Glutamatergic neuron (in vitro differentiated cells): ENCODE data around the gene STIM2. TPM values are rescaled to one million over a fixed set of nuclear protein-coding genes. Genes with fewer than 3 reads are reported as not detected.

ENCODE experiments used
- DNase-seq: peaks from one replicate; pipeline ENCODE4 v3.0.0; 2022
- H3K27ac Mint-ChIP-seq: one replicate; pipeline ENCODE4 v1.8.0; 2020; ENCODE audit warnings: mild to moderate bottlenecking, mixed read lengths, inconsistent platforms; ENCODE audit not compliant: unreplicated experiment
- H3K27me3 Mint-ChIP-seq: one replicate; pipeline ENCODE4 v1.8.0; 2020; ENCODE audit warnings: mild to moderate bottlenecking, moderate library complexity, mixed read lengths, inconsistent platforms; ENCODE audit not compliant: unreplicated experiment
- H3K36me3 Mint-ChIP-seq: one replicate; pipeline ENCODE4 v1.8.0; 2020; ENCODE audit warnings: mild to moderate bottlenecking, mixed read lengths, inconsistent platforms; ENCODE audit not compliant: unreplicated experiment
- H3K4me1 Mint-ChIP-seq: one replicate; pipeline ENCODE4 v1.8.0; 2020; ENCODE audit warnings: mild to moderate bottlenecking, low read depth, mixed read lengths, inconsistent platforms; ENCODE audit not compliant: unreplicated experiment
- H3K4me3 Mint-ChIP-seq: one replicate; pipeline ENCODE4 v1.8.0; 2020; ENCODE audit warnings: mild to moderate bottlenecking, mixed read lengths, inconsistent platforms; ENCODE audit not compliant: unreplicated experiment
- H3K9me3 Mint-ChIP-seq: one replicate; pipeline ENCODE4 v1.8.0; 2020; ENCODE audit warnings: mild to moderate bottlenecking, moderate library complexity, mixed read lengths, inconsistent platforms; ENCODE audit not compliant: unreplicated experiment
- CTCF ChIP-seq: fragments of 200-600 bp; sonication (generic); IDR thresholded peaks from one replicate; pipeline ENCODE4 v1.5.0; 2021; ENCODE audit not compliant: partially characterized antibody, unreplicated experiment
- total RNA-seq: library from RNA; stranded (reverse); fragmentation: NEBNext Ultra II Directional; extraction: Animal tissue kit (Norgen Biotek cat#: 25700); gene quantifications from one replicate; pipeline ENCODE4 v1.2.1, GENCODE V29; 2021; ENCODE audit not compliant: unreplicated experiment

The STIM2 gene
- total RNA-seq, 1 donor from 2014 or later: 28.2 TPM

GRCh38 chr4:26815706-26816105, 44.9 kb upstream of the STIM2 start:
- DNase-seq: no peak
- no peak for TF ChIP-seq CTCF
- Mint-ChIP-seq H3K9me3 (peaks cover 3% of the 10 kb centered on the region), H3K27me3 (no peaks in the 10 kb centered on the region), H3K27ac (no peak overlapping the region), H3K36me3 (peaks cover 8% of the 10 kb centered on the region), H3K4me1 (no peaks in the 10 kb centered on the region), H3K4me3 (no peak overlapping the region)

- Mint-ChIP-seq H3K27ac (no peak overlapping the region), H3K4me1 (no peaks in the 10 kb centered on the region), H3K36me3 (peaks cover 12% of the 10 kb centered on the region), H3K4me3 (no peak overlapping the region), H3K9me3 (peaks cover 5% of the 10 kb centered on the region), H3K27me3 (no peaks in the 10 kb centered on the region)
- no peak for TF ChIP-seq CTCF
- DNase-seq: no peak
Measured at GRCh38 chr4:26819026-26819425, 41.6 kb upstream of the STIM2 start.

DNA sequence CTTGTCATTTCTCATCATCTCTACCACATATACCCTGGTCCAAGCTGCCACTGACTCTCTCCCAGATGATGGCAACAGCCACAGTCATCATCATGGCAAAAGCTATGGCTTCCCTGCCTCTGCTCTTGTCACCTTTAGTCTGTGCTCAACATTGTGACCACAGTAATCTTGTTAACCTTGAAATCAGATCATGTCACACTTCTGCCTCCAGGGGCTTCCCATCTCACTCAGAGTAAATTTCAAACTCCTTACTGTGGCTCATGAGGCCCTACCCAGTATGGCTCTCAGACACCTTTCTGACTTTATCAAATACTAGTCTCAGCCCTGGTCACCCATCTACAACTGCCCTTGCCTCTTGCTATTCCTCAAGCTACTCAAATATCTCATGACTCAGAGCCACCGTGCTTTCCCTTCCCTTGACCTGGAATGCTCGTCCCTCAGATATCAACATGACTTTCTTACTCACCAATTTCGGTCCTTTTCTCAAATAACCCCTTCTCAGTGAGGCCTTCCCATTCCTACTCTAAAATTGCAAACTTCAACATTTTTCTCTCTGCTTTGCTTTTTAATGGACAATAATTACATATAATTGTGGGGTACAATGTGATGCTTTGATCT, 41.1 kb upstream of the STIM2 start:
- Mint-ChIP-seq H3K27me3 (no peaks in the 10 kb centered on the region), H3K4me1 (no peaks in the 10 kb centered on the region), H3K4me3 (no peak overlapping the region), H3K27ac (no peak overlapping the region), H3K9me3 (peaks cover 5% of the 10 kb centered on the region), H3K36me3 (peaks cover 12% of the 10 kb centered on the region)
- DNase-seq: no peak
- TF ChIP-seq CTCF: no peak

- H3K27me3 Mint-ChIP-seq: no peaks in the 10 kb centered on the region
- no peak for DNase-seq
- TF ChIP-seq CTCF: no peak
- H3K9me3 Mint-ChIP-seq: peaks cover 5% of the 10 kb centered on the region
- H3K4me1 Mint-ChIP-seq: no peaks in the 10 kb centered on the region
- H3K4me3 Mint-ChIP-seq: no peak overlapping the region
- no peak overlapping the region for H3K27ac Mint-ChIP-seq
- H3K36me3 Mint-ChIP-seq: peaks cover 12% of the 10 kb centered on the region
Measured at GRCh38 chr4:26820346-26820745, 40.3 kb upstream of the STIM2 start.

- peaks cover 5% of the 10 kb centered on the region for H3K9me3 Mint-ChIP-seq
- no peaks in the 10 kb centered on the region for H3K27me3 Mint-ChIP-seq
- no peak for DNase-seq
- no peak for TF ChIP-seq CTCF
- H3K27ac Mint-ChIP-seq: no peak overlapping the region
- no peak overlapping the region for H3K4me3 Mint-ChIP-seq
- peaks cover 12% of the 10 kb centered on the region for H3K36me3 Mint-ChIP-seq
- H3K4me1 Mint-ChIP-seq: no peaks in the 10 kb centered on the region
Measured at GRCh38 chr4:26821031-26821430, 39.6 kb upstream of the STIM2 start.
